Chondrocyte (in vitro differentiated cells): ENCODE results near the gene ARRB2. TPM values are rescaled to one million over a fixed set of nuclear protein-coding genes. Genes with fewer than 3 reads are reported as not detected.

Source experiments
- DNase-seq: peaks from one replicate; pipeline ENCODE4 v3.0.0; 2021; ENCODE audit warnings: mixed read lengths, low spot score
- H3K27ac Mint-ChIP-seq: one replicate; pipeline ENCODE4 v1.8.0; 2021; ENCODE audit warnings: mild to moderate bottlenecking, moderate library complexity, mixed read lengths; ENCODE audit not compliant: unreplicated experiment
- H3K27me3 Mint-ChIP-seq: 2 replicates; pipeline ENCODE4 v1.8.0; 2021; ENCODE audit warnings: low read depth, mixed read lengths
- H3K36me3 Mint-ChIP-seq: 2 replicates; pipeline ENCODE4 v1.8.0; 2021; ENCODE audit warnings: low read depth, mixed read lengths
- H3K4me1 Mint-ChIP-seq: 2 replicates; pipeline ENCODE4 v1.8.0; 2021; ENCODE audit warnings: low read depth, mild to moderate bottlenecking, mixed read lengths
- H3K4me3 Mint-ChIP-seq: one replicate; pipeline ENCODE4 v1.8.0; 2021; ENCODE audit warnings: mild to moderate bottlenecking, moderate library complexity, mixed read lengths; ENCODE audit not compliant: unreplicated experiment
- H3K9me3 Mint-ChIP-seq: 2 replicates; pipeline ENCODE4 v1.8.0; 2021; ENCODE audit warnings: low read depth, mixed read lengths
- total RNA-seq: library from RNA; stranded (reverse); gene quantifications from 3 replicates; pipeline ENCODE4 v1.2.1, GENCODE V29; 2021
- TF ChIP-seq, protein P1 (sequence below): fragments of 200-600 bp; sonication (generic); IDR thresholded peaks from 2 replicates; pipeline ENCODE4 v1.5.0; 2021; ENCODE audit warnings: antibody characterized with exemption, mild to moderate bottlenecking, moderate library complexity

Gene ARRB2
- total RNA-seq, 1 donor from 2014 or later, result 7.2 TPM

GRCh38 chr17:4747847-4748246 lies 37.4 kb downstream of the ARRB2 start:
- Mint-ChIP-seq H3K9me3 (no peaks in the 10 kb centered on the region), H3K4me3 (no peak overlapping the region), H3K36me3 (no peaks in the 10 kb centered on the region), H3K27ac (no peak overlapping the region), H3K4me1 (peaks cover 7% of the 10 kb centered on the region), H3K27me3 (peaks cover 47% of the 10 kb centered on the region)
- DNase-seq, result no peak
- TF ChIP-seq, protein P1, sequence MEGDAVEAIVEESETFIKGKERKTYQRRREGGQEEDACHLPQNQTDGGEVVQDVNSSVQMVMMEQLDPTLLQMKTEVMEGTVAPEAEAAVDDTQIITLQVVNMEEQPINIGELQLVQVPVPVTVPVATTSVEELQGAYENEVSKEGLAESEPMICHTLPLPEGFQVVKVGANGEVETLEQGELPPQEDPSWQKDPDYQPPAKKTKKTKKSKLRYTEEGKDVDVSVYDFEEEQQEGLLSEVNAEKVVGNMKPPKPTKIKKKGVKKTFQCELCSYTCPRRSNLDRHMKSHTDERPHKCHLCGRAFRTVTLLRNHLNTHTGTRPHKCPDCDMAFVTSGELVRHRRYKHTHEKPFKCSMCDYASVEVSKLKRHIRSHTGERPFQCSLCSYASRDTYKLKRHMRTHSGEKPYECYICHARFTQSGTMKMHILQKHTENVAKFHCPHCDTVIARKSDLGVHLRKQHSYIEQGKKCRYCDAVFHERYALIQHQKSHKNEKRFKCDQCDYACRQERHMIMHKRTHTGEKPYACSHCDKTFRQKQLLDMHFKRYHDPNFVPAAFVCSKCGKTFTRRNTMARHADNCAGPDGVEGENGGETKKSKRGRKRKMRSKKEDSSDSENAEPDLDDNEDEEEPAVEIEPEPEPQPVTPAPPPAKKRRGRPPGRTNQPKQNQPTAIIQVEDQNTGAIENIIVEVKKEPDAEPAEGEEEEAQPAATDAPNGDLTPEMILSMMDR, result no peak

DNA sequence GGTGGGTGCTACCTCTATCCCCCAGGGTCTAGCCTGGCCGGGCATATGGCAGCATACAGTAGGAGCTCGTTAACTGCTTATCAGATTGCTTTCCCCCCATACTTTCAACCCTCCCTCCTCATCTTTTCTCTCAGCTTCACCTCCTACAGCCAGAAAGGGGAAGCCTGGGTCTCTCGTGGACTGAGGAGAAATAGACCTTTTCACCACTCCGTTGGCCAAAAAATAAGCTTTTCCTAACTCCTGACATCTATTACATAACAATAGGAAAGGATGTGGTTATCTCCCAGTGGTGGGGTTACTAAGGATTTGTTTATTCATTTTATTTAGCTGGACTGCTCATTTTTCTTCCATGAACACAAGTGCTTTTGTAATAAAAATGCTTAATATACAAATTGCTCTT lies 38.3 kb downstream of the ARRB2 start:
- DNase-seq, result no peak
- H3K4me1 Mint-ChIP-seq, result peaks cover 7% of the 10 kb centered on the region
- no peak overlapping the region for H3K4me3 Mint-ChIP-seq
- peaks cover 49% of the 10 kb centered on the region for H3K27me3 Mint-ChIP-seq
- no peak overlapping the region for H3K27ac Mint-ChIP-seq
- no peaks in the 10 kb centered on the region for H3K9me3 Mint-ChIP-seq
- TF ChIP-seq, protein P1, result no peak
- H3K36me3 Mint-ChIP-seq, result no peaks in the 10 kb centered on the region

DNA sequence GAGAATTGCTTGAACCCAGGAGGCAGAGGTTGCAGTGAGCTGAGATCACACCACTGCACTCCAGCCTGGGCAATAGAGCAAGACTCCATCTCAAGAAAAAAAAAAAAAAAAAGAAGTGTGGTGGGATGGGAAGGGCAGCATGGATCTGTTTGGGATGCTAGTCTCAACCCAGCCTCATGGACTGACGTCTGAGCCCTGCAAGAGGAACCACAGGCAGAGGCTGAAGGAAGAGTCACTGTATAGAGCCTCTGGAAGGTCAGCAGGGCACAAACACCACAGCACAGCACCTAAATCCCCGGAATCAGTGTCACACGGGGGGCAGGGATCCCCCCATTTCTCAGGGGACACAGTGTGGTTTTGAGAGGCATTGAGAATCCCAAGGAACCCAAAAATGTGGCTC lies 40.2 kb downstream of the ARRB2 start:
- Mint-ChIP-seq H3K27ac (no peak overlapping the region), H3K4me1 (no peaks in the 10 kb centered on the region), H3K27me3 (peaks cover 52% of the 10 kb centered on the region), H3K4me3 (no peak overlapping the region), H3K36me3 (peaks cover 2% of the 10 kb centered on the region), H3K9me3 (no peaks in the 10 kb centered on the region)
- TF ChIP-seq, protein P1, result no peak
- no peak for DNase-seq

DNA sequence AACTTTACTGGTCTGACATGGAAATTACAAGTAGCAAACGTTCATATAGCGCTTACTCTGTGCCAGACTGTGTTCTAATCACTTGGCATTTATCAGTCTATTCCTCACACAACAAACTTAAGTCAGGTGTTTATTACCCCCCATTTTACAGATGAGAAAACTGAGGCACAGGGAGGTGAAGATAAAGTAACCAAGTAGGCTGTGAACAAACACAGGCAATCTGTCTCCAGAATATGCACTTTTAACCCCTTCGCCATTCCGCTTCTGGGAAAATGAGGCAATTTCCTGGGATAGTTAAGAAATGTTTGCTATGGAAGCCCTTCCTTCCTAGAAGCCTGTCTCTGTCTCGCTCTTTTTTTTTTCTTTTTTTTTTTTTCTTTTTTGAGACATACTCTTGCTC lies 41.5 kb downstream of the ARRB2 start:
- H3K4me1 Mint-ChIP-seq, result no peaks in the 10 kb centered on the region
- H3K4me3 Mint-ChIP-seq, result no peak overlapping the region
- H3K27me3 Mint-ChIP-seq, result peaks cover 43% of the 10 kb centered on the region
- no peak overlapping the region for H3K27ac Mint-ChIP-seq
- no peak for DNase-seq
- H3K36me3 Mint-ChIP-seq, result peaks cover 2% of the 10 kb centered on the region
- TF ChIP-seq, protein P1, result no peak
- no peaks in the 10 kb centered on the region for H3K9me3 Mint-ChIP-seq

GRCh38 chr17:4753392-4753791 lies 43.0 kb downstream of the ARRB2 start:
- peaks cover 48% of the 10 kb centered on the region for H3K27me3 Mint-ChIP-seq
- H3K4me1 Mint-ChIP-seq, result no peaks in the 10 kb centered on the region
- no peak for DNase-seq
- no peak overlapping the region for H3K27ac Mint-ChIP-seq
- no peak overlapping the region for H3K4me3 Mint-ChIP-seq
- TF ChIP-seq, protein P1, result no peak
- peaks cover 2% of the 10 kb centered on the region for H3K36me3 Mint-ChIP-seq
- H3K9me3 Mint-ChIP-seq, result no peaks in the 10 kb centered on the region
